HG03060 (cell line): ENCODE results near the gene DPP6.

Experiments used
- ATAC-seq: cut with Tn5 transposase; IDR thresholded peaks from one replicate; pipeline ENCODE4 v1.9.1; 2021; ENCODE audit warnings: low read depth, moderate number of reproducible peaks; ENCODE audit not compliant: unreplicated experiment

DPP6 gene

DNA sequence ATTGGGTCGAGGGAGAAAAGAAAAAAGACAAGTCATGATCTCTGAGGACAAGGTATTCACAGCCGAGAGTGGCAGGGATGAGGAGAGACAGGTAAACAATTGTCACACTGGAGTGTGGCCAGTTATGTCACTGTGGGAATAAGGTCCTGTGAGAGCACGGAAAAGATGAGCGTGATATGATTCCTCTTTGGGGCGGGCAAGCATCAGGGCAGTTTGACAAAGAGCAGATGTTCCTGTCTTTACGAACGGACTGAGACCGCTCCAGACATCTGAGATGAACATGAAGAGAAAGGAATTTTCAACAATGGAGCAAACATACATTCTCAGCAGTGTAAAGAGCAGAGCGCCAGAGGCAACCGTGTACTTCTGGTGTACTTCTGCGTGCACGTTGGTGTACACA lies 278.1 kb downstream of the DPP6 start:
- no peak for ATAC-seq

DNA sequence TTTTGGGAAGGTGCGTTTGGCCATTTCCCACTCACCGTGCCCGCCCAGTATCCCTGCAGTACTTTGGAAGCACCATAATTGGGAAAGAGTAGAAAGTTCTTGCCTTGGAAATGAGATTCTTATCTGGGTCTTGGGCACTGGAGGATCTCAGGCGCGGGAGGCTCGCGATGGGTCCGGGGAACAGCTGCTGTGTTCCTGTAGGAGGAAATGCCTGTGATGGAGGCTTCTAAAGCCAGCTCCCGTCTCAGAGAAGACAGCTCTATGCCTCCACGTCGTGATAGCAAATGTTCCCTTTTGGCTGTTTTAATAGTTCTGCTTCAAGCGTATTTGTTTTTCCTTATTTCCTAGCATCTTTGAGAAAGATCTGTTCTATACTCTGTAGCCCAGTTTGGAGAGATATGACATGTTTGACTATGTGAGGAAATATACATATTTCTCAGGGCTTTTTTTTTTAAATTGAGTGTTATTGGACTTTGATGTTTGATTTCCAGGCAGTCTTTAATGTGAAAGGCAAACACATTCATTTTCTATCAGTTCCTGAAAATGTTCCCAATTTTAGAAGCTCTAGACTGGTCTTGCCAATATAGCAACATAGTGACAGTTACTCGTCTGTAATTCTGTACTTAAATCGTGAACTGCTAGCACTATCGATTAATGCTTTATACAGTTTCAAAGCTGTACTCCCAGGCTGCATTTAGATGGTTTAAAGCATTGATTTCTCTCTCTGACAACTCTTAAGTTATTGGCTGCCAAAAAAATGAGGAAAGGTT lies 280.8 kb downstream of the DPP6 start:
- ATAC-seq, result no peak

DNA sequence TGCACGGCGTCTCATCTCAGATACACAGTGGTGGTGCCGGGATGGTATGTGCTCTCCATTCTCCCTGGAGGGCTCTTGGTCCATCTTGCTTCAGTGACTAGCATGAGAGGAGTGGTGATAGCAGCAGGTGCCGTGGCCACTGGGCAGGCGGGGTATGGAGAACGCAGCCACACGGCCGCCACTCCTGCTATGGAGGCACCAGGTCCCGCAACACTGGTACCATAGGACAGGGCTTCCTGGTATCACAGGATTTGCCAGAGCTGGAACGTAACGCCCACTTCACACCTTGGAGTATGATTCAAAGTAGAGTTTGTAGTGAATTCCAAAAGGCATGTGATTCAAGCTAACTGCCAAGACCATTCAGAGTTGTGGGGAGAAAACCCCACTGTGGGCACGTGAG lies 284.1 kb downstream of the DPP6 start:
- ATAC-seq, result no peak

- ATAC-seq, result no peak
Observed at GRCh38 chr7:154338701-154339506, 286.7 kb downstream of the DPP6 start.

- ATAC-seq, result no peak
Observed at GRCh38 chr7:154342971-154343633, 290.9 kb downstream of the DPP6 start.

GRCh38 chr7:154343778-154344412 lies 291.7 kb downstream of the DPP6 start:
- no peak for ATAC-seq

GRCh38 chr7:154345093-154345492 lies 292.9 kb downstream of the DPP6 start:
- no peak for ATAC-seq

- no peak for ATAC-seq
Observed at GRCh38 chr7:154347700-154348266, 295.6 kb downstream of the DPP6 start.

DNA sequence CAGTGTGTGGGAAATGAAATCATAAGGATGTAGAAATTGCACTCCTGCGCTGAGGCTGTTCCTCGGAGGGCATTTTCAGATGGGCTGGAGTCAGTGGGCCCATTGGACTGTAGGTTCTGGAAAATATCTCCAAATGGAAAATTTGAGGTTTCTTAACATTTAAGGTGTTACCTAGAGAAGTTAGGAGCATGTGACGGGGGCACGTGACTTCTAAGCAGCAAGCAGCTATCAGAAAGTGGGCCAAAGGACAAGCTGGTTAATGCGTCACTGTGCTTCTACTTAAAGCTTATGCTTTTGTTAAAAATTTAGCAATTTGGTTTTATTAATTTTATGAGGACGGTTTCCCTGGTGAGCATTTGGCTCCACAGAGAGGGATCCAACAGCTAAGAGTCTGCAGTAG lies 298.7 kb downstream of the DPP6 start:
- ATAC-seq, result no peak

GRCh38 chr7:154353355-154353767 lies 301.2 kb downstream of the DPP6 start:
- ATAC-seq, result no peak

- ATAC-seq, result no peak
Observed at GRCh38 chr7:154364170-154364569, 312.0 kb downstream of the DPP6 start.

GRCh38 chr7:154371424-154371823 lies 319.2 kb downstream of the DPP6 start:
- ATAC-seq, result no peak

GRCh38 chr7:154372011-154372601 lies 319.9 kb downstream of the DPP6 start:
- no peak for ATAC-seq

DNA sequence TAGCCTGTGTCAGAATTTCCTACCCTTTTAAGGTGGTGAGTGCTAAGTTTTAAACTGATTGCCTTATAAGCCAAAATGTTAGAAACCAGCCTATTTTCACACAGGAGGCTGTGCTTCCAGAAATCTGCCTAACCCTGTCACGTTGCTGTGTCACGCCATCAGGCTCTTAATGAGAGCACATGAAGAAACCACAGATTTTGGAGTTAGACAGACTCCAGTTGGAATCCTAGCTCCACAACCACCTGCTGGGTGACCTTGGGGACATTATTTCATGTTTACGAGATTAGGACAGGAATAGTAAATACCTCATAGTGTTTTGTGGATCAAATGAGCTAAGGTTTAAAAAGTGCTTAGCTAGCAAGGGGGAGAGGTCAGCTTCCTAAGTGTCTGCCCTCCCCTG lies 321.8 kb downstream of the DPP6 start:
- no peak for ATAC-seq

- ATAC-seq, result no peak
Observed at GRCh38 chr7:154375956-154376355, 323.8 kb downstream of the DPP6 start.

GRCh38 chr7:154380771-154381170 lies 328.6 kb downstream of the DPP6 start:
- ATAC-seq, result no peak

GRCh38 chr7:154383045-154383444 lies 330.8 kb downstream of the DPP6 start:
- ATAC-seq, result no peak

- ATAC-seq, result no peak
Observed at GRCh38 chr7:154385214-154385613, 333.0 kb downstream of the DPP6 start.

DNA sequence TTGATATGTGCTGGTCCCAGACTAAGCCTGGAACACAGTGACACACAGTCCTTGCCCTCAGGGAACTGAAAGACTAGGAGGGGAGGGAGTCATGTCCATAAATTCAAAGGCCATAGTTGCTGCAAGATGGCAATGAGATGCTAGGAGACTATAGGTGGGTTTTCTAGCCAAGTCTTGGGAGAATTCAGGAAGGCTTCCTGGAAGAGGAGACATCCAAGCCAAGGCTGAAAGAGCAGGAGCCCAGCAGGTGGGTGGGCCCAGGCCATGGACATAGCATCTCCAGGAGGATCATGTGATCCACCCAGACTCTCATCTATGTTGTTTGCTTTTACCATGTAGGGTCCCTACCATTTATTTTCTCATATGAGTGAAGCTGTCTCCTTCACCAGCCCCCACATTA lies 335.1 kb downstream of the DPP6 start:
- ATAC-seq, result no peak

- no peak for ATAC-seq
Observed at GRCh38 chr7:154388412-154388811, 336.2 kb downstream of the DPP6 start.
